HL-60 (cell line): ENCODE measurements around the gene ZNF548.

Experiments
- POLR2AphosphoS5 ChIP-seq: IDR thresholded peaks from 2 replicates; pipeline ENCODE4 v1.6.1; 2012; ENCODE audit warnings: low read depth
- TF ChIP-seq, protein P1 (sequence below): IDR thresholded peaks from one replicate; pipeline ENCODE4 v1.5.1; 2011; ENCODE audit warnings: low read length, control low read depth, inconsistent platforms; ENCODE audit not compliant: insufficient read depth
- TF ChIP-seq, protein P2 (sequence below): IDR thresholded peaks from 2 replicates; pipeline ENCODE4 v1.6.1; 2012; ENCODE audit warnings: low read depth; ENCODE audit not compliant: insufficient replicate concordance

DNA sequence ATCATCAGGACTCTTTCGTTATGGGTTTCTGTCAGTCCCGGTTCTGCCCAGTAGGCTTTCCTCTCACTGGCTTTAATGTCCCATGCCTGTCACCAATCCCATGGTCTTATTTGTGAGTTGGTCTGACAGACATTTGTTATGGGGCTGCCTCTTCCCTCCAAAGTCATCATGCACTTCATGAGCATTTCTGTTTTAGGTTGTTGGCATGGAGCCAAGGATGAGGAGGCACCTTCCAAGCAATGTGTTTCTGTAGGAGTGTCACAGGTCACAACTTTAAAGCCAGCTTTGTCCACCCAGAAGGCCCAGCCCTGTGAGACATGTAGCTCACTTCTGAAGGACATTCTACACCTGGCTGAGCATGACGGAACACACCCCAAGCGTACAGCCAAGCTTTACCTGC lies 29.8 kb downstream of the ZNF548 start:
- TF ChIP-seq, protein P1, sequence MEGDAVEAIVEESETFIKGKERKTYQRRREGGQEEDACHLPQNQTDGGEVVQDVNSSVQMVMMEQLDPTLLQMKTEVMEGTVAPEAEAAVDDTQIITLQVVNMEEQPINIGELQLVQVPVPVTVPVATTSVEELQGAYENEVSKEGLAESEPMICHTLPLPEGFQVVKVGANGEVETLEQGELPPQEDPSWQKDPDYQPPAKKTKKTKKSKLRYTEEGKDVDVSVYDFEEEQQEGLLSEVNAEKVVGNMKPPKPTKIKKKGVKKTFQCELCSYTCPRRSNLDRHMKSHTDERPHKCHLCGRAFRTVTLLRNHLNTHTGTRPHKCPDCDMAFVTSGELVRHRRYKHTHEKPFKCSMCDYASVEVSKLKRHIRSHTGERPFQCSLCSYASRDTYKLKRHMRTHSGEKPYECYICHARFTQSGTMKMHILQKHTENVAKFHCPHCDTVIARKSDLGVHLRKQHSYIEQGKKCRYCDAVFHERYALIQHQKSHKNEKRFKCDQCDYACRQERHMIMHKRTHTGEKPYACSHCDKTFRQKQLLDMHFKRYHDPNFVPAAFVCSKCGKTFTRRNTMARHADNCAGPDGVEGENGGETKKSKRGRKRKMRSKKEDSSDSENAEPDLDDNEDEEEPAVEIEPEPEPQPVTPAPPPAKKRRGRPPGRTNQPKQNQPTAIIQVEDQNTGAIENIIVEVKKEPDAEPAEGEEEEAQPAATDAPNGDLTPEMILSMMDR = no peak
- no peak for TF ChIP-seq POLR2AphosphoS5
- TF ChIP-seq, protein P2, sequence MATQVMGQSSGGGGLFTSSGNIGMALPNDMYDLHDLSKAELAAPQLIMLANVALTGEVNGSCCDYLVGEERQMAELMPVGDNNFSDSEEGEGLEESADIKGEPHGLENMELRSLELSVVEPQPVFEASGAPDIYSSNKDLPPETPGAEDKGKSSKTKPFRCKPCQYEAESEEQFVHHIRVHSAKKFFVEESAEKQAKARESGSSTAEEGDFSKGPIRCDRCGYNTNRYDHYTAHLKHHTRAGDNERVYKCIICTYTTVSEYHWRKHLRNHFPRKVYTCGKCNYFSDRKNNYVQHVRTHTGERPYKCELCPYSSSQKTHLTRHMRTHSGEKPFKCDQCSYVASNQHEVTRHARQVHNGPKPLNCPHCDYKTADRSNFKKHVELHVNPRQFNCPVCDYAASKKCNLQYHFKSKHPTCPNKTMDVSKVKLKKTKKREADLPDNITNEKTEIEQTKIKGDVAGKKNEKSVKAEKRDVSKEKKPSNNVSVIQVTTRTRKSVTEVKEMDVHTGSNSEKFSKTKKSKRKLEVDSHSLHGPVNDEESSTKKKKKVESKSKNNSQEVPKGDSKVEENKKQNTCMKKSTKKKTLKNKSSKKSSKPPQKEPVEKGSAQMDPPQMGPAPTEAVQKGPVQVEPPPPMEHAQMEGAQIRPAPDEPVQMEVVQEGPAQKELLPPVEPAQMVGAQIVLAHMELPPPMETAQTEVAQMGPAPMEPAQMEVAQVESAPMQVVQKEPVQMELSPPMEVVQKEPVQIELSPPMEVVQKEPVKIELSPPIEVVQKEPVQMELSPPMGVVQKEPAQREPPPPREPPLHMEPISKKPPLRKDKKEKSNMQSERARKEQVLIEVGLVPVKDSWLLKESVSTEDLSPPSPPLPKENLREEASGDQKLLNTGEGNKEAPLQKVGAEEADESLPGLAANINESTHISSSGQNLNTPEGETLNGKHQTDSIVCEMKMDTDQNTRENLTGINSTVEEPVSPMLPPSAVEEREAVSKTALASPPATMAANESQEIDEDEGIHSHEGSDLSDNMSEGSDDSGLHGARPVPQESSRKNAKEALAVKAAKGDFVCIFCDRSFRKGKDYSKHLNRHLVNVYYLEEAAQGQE = no peak
